Activated CD8-positive, alpha-beta memory T cell treated with anti-CD3 and anti-CD28 coated beads for 48 hours (primary cell): ENCODE data around the gene RIPOR2.
"Not testable (repeated sequence)": the region's sequence is repeated elsewhere in the genome, so short reads cannot be mapped to it uniquely, and the experiment has no call there.

Source experiments
- DNase-seq, 3 experiments: peaks; one replicate each; pipeline ENCODE4 v3.0.0-alpha.2; 2020; ENCODE audit warnings: low read depth in 2 of 3, low spot score in 2 of 3

RIPOR2 gene

DNA sequence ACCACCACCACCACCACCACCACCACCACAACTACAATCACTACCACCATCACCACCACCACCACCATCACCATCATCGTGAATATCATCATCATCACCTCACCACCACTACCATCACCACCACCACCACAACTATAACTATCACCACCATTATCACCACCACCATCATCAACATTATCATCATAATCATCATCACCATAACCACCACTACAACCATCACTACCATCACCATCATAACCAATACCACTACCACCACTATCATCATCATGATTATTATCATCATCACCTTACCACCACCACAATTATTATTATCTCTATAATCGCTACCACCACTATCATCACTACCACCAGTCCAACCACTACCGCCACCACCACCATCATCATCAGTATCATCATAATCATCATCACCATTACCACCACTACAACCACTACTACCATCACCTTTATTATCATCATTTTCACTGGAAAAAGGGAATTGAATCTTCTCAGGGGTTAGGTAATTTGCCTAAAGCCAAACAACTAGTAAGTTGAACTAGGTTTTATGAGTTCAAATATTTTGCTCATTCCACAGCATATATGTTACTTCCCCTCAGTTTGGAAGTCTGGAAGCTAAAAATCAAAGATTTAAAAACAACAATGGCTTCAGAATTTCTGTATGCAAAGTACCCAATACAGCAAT, 8.3 kb downstream of the RIPOR2 start:
- DNase-seq, result no peak

GRCh38 chr6:24926647-24927046, 9.1 kb downstream of the RIPOR2 start:
- DNase-seq, result not testable (repeated sequence)

- no peak for DNase-seq
Observed at GRCh38 chr6:24926192-24926591, 9.6 kb downstream of the RIPOR2 start.

- no peak for DNase-seq
Observed at GRCh38 chr6:24925661-24926060, 10.1 kb downstream of the RIPOR2 start.

DNA sequence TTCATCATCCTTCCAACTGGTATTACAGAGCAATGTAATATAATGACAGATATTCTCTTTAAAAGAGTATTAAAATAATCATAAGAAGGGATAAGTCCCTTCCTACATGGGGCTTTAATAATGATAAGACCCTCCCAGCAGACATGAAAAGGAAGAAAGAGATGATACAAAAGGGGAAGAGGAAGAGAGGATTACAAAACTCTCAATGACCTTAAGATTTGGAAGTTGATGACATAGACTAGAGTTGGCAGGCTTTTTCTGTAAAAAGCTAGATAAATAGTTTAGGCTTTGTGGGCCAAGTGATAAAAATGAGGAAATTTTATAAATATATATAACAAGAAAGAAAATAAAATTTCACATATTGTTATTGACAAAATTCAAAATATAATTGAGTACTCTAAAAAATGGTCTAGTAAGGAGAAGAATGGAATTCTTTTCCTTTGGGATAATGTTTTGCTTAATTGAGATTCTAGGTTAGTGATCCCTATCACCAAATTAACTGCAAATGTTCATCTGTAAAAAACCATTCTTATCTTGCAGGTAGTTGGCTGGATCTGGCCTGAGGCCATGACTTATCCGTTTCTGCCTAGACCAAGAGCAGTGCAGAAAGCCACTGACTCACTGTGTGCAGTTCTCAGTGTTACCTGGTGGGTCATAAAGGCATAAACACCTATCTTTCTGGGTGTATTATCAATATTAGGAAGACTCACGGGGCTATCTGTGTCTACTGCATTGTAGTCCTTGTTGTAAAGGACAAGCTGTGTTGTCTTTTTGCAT, 11.0 kb downstream of the RIPOR2 start:
- no peak for DNase-seq

DNA sequence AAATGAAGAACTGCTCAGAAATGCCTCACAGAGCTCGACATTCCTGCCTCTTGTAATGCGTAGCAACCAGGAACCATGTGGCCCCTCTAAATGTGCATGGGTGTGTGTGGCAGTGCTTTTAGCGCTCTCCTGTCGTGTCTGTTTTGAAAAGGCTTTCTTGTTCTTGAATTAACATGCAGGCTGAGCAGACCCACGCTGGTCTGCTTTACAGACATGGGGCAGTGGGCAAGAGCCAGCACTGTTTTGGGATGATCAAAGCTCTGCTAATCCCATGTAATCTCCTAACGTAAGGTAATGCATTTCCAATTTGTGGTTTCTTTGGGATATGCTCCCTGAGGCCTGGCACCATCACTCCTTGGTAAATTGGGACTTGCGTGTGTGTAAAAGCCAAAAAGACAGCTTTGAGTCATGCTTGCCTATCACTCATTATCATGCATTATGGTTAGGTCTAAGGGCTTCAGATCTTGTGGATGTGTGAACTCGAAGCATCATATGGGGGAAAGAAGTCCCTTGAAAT, 11.8 kb downstream of the RIPOR2 start:
- no peak for DNase-seq

- no peak for DNase-seq
Observed at GRCh38 chr6:24922814-24923213, 12.9 kb downstream of the RIPOR2 start.

DNA sequence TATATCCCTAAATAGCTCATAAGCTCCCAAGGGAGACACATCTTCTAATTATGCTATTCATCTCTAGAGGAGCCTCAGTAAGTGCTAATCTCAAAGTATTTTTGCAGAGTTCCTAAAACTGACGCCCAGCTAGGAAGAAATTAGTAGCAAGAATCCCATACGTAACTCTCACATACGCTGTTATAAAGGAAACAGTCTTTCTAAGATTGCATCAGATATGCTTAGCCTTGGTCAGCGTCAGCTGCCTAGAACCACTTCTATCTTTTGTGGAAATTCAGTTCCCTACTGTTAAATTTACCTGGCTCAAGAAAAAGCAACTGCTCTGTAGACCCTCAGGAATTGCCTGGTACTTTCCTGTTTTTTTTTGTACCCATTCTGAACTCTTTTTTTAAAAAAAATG, 13.6 kb downstream of the RIPOR2 start:
- no peak for DNase-seq

GRCh38 chr6:24920136-24920535, 15.6 kb downstream of the RIPOR2 start:
- DNase-seq, result no peak

- no peak for DNase-seq
Observed at GRCh38 chr6:24919056-24919892, 16.5 kb downstream of the RIPOR2 start.

DNA sequence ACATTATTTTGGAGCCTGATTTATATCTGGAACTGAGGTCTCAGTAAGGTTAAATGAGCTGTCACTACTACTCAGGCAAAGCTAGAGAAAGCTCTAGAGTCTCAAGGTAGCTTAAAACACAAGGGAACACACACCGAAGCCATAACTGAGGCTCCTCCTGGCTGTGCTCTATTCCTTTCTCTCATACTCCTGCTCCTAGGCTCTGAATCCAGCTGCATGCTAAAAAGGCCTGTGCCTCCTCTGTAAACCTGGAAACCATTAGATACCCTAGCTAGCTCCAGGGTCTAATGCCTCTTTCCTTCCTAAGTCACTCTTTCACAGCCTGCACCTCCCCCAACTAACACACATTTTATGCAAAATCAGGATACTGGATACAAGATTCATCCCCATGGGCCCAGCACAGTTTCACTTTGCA, 17.1 kb downstream of the RIPOR2 start:
- DNase-seq, result no peak

DNA sequence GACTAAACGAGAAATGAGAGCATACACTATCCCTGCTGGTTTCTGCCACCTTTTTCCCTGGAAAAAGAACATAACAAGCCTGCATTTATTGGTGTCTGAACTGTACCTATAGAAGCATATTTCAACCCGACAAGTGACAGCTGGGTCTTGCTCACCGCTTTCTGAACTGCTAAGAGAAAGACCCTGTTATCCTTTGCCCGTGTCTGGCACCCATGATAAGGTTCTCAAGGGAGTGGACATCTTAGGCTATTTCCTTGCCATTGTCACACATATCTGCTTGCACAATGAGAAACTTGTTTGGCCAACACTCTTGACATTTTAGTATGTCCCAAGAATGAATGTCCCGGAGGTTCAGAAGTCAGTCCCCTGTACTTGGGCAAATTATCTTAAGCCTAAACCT, 19.3 kb downstream of the RIPOR2 start:
- no peak for DNase-seq

GRCh38 chr6:24915641-24916040, 20.1 kb downstream of the RIPOR2 start:
- DNase-seq, result no peak

DNA sequence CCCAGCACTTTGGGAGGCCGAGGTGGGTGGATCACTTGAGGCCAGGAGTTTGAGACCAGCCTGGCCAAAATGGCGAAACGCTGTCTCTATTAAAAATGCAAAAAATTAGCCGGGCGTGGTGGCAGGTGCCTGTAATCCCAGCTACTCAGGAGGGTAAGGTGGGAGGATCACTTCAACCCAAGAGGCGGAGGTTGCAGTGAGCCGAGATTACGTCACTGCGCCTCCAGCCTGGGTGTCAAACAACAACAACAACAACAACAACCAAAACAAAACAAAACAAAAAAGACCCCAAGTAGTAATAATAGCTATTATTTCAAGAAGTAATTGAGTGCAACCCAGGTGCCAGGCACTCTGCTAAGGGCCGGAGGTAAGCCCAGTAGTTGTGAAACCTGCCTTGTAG, 21.7 kb downstream of the RIPOR2 start:
- not testable (repeated sequence) for DNase-seq

GRCh38 chr6:24911796-24912382, 23.9 kb downstream of the RIPOR2 start:
- DNase-seq, result no peak

GRCh38 chr6:24910961-24911725, 24.6 kb downstream of the RIPOR2 start:
- DNase-seq, result no peak

- no peak for DNase-seq
Observed at GRCh38 chr6:24910331-24910960, 25.3 kb downstream of the RIPOR2 start.

DNA sequence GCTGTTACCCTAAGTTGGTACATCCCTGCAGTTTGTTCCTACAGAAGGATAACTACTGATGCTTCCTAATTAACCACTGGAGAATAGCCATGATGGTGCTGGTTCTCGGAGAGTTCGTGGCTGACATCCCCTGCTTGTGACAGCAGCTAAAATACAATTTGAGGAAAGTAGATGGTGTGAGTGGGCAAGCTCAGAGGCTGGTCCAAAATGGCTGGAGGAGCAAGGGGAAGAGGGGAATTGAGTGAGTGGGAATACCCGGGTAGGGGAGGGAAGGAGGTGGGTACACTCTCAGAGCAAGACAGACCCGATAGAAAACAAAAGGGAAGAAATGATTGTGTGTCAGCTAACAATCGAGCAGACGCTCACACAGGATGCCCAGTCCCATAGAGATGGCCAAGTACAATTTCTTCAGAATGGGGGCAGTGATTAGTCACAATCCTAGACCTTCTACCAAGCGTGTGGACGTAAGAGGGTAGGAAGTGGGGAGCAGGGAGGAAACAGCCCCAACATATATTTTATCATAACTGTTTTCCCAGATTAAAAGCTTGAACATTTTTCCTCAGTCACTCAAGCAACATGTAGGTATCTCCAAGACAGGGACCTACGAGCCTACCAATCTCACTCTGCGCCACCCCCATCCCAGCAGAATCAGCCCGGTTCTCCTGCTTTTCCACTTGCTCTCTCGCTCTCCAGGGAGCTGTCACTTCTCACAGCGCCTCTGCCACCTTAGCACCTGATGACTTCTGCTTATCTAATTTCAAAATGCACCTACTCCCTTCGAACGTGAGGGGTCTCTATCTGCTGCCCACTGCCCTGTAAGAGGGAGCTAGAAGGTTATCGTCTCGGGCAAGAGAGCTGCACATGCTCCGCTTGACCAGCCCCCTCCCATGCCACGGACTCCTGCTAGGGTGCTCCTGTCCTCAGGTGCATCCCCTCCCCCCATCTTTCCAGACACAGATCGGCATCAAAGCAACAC, 26.2 kb downstream of the RIPOR2 start:
- no peak for DNase-seq

GRCh38 chr6:24908650-24909035, 27.1 kb downstream of the RIPOR2 start:
- no peak for DNase-seq
